Inferior parietal cortex (tissue), 1 donor: ENCODE measurements around the gene CDK5R1.

ENCODE experiments used
- DNase-seq: peaks from one replicate; pipeline ENCODE4 v3.0.0-alpha.2; 2016; ENCODE audit errors: extremely low spot score

CDK5R1 gene

DNA sequence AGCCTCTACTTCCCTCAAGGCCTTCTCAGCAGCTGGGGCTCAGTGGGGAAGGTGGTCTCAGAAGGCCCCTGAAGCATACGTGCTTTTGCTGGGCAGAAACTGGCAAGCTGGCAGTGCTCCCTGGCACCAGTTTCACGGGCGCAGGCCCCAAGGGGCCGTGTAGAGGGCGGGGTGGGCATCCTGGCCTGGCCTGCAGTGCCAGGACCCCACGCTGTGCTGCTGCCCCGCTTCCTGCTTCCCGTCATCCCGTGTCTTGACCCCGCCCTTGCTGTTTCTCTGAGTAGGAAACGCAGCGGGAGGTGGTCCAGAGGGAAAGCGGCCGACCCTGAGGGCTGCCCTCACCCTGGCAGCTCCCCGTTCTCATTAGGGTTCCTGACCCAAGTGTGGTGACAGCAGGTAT lies 6.8 kb downstream of the CDK5R1 start:
- DNase-seq = no peak

DNA sequence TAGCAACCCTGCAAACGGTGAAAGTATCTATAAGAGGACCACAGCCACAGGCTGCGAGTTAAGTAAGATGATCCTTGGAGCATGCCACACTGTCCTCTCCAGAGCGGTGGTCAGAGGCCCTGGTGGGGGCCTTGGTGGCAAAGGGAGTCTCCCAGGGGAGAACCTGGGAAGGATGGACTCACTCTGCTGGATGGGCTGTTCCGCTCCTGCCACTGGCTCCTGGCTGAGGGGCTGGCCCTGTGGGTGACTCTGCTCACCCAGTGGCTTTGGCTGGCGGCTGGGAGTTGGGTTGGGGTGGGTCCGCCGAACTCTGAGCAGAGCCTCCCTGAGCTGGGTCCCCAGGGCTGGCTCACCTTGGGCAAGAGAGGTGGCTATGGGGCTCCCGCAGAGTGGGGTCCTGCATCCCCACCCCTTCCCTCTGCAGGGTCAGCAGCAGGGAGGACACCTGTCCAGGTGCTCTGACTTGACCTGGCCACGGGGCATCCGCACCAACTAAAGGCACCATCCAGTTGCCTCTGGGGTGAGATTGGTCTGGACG lies 7.3 kb downstream of the CDK5R1 start:
- no peak for DNase-seq

DNA sequence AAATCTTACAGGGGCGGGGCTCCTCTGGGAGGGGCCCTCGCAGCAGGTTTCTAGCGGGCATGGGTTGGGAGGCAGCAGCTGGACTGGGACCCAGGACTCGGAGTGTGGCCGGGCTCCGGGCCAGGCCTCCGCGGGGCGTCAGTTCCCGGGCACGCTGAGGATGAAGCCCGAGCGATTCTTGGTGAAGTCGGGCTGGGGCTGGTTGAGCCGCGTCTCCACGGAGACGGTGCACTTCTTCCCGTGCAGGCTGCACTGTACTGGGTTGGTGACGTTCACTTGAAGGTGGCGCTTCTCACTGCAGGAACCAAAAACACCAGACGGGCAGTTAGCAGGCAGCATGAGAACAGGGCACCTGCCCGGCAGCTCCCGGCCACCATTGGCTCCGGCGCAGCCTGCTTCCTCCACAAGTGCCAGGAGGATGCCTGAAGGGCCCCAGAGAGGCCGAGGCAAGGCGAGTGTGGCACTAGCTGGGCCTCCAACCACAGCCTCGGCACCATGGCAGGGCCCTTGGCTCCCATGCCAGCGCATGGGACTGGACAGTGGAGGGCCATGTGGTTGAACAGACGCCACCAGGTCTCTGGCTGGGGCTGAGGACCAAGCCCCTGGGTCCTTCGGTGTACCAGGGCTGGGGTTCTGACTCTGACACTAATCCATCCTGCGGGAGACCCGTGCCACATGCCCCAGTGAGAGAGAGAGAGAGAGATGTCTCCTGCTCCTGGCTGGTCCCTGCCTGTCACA lies 8.0 kb downstream of the CDK5R1 start:
- no peak for DNase-seq

DNA sequence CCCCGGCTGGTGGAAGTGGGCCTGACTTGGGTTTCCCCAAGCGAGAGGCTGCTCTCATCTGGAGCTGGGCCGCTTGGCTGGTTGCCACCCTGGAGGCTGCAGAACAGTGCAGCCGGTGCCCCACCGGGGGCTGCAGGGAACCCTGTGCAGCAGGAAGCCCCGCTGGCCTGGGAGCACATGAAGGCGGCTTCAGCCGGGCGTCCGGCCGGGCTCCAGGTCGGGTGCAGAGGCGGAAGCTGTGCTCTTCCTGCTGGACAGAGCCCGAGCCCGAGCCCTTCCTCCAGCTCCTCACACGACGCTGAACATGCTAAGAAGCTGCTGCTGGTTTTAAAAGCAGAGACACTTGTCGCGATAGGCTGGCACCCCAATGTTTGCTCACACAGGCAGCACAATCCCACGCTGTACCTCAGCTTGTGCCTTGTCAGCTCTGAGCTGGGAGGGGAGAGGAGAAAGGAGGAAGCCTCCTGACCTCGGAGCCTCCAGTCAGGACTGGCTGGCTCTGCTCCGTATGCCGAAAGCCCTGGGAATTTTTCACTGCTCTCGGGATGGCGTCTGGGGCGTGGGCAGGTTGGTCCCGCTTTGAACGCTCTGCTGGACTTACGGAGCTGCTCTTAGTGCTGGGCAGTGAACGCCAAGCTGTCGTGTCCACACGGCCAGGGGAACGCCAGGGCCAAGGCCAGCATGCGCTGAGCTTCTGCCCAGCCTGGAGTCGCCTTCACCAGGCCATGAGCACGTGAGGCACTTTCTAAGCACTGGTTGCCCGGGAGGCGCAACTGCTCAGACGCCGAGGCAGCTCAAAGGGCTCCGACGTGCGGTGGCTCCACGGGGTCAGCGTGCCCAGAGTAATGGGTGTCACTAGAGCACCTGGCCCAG lies 8.8 kb downstream of the CDK5R1 start:
- DNase-seq = no peak

DNA sequence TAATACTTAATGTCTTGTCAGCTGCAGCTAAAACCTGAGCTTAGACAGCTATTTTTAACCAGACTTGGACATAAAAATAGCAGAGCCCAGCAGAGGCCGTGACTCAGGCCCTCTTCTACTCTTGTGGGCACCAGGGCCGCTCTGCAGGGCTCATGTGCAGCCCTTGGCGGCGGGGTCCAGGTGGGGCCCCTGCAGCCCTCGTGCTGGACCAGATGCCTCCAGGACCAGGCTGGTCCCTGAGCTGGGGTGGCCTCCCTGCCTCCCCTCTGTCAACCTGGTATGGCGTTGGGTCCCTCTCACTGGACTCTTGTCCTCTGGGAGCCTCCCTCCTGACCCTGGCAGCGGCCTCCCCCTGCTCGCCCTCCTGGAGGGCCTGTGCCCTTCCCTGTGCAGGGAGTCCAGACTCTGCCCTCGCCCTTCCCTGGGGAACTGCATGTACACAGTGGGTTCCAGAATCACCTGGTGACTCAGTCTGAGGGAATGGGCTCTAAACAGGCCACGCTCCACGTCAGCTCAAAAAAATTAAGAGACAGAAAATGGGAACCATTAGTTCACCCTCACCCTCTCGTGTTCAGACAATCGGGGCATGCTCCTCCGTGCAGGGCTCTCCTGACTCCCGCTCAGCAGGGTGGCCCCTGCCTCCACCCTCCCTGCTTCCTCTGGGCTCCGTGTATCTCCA lies 9.7 kb downstream of the CDK5R1 start:
- DNase-seq = no peak

DNA sequence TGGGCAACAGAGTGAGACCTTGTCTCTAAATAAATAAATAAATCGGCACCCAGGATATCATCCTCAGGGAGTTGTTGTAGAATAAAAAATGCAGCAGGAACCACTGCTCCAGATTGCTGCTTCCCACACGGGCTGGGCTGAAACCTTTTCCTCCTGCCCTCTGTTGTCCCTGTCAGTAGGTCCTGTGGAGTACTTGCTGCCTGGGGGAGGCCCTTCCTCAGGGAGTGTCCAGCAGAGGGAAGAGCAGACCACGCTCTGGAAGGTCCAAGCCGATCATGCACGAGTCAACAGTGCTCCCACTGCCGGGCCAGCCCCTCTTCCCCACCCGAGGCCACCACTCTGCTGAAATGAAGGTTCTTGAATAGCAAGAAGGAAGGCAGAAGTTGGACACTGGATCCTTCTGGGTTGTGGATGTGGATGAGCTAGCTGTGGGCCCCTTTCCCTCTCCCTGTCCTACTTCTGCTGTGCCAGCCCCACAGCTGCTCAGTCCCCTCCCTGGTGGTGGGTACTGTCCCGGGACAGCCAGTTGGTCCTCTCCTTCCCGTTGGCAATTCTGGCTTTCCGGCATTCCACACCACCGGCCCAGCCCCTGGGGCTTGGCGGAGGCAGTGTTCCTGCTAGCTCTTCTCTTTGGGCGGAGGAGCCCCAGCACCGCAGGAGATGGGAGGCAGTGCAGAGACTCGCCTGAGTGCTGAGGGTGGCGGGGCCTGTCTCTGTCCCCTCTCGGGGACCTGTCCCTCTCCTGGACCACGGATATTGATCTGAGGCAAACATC lies 10.8 kb downstream of the CDK5R1 start:
- no peak for DNase-seq

DNA sequence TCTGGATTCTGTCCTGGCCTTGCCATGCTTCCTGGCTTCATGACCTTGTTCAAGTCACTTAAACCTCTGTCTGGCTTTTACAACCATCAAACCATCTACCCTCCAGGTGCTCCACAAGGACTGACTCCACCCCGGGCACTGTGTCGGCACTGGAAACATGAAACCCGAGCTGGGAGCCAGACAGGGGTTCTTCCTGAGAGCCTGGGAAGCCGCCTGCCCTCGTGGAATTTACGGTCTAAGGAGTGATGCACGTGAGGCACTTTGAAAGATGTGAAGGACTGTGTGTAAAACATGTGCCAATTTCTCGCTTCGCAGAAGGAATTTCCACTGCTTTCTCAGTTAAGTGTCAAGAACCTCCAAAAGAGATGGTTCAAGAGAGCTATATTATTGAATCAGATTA lies 11.6 kb downstream of the CDK5R1 start:
- DNase-seq = no peak

DNA sequence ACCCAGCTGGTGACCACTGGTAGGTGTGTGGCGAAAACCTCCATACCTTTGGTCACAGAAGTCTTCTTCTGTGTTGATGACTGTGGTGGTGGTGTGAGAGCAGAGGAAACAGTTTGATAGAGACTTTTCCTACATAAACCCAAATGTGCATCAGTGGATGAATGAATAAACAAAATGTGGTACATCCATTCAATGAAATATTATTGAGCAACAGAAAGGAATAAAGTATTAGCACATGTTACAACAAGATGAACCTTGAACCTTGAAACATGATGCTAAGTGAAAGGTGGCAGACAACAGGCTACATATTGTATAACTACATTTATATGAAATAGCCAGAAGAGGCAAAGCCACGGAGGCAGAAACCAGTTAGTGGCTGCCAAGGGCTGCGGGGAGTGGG lies 15.2 kb downstream of the CDK5R1 start:
- DNase-seq = no peak

DNA sequence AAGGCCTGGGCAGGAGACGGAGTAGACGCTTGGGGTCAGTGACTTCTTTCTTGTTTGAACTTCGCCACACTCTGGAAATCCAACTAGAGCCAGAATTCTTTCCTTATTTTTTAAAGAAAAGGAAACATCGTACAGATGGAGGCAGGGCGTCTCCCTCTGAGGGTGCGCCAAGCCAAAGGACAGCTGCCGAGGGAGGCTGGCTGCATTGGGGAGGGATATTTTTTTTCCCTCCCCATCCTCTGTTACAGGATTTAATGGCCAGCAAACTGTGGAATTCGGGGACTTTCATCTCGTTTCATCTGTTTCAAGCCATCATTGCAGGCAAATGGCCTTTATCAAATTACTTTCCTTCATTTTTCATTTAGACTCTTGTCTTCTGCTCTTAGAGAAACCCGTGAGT lies 15.9 kb downstream of the CDK5R1 start:
- no peak for DNase-seq

DNA sequence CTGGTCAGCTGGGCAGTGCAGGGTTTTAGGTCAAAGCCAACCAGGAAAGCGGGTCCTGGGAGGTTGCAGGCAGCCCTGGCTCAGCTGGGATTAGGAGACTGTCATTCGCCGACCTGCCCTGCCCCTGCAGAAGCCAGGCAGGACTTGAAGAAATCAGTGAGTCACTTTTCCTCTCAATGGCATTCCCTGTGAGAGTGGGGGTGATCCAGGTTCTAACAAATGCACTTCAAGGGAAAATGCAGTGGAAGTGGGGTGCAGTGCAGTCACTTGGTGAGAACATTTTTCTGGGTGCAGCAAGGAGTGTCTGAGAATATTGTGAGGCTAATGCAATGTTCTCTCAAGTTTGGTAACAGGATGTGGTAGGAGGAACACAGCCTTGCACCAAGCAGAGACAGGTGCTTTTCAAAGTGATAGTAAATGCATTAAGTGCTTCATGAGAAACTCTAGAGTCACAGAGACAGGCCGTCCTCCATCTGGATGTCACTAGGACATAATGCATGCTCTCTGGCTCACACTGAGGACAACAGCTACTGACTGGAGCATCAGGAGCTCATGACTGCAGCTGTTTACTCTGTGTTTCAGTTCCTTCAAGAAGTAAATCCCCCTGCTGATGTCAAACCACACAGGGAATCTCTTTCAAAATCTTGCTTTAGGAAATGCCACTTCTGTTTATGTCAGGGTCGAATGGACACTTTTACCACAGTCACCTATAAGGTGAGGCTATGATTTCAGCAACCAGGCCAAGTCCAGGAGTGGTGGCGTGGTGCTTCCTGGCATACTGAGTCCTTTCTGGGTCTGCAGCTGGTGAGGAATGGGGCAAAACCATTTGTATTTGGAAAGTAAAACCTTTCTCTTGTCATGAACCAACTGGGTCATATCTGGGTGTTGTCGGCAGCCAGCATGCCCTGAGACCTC lies 16.7 kb downstream of the CDK5R1 start:
- no peak for DNase-seq

DNA sequence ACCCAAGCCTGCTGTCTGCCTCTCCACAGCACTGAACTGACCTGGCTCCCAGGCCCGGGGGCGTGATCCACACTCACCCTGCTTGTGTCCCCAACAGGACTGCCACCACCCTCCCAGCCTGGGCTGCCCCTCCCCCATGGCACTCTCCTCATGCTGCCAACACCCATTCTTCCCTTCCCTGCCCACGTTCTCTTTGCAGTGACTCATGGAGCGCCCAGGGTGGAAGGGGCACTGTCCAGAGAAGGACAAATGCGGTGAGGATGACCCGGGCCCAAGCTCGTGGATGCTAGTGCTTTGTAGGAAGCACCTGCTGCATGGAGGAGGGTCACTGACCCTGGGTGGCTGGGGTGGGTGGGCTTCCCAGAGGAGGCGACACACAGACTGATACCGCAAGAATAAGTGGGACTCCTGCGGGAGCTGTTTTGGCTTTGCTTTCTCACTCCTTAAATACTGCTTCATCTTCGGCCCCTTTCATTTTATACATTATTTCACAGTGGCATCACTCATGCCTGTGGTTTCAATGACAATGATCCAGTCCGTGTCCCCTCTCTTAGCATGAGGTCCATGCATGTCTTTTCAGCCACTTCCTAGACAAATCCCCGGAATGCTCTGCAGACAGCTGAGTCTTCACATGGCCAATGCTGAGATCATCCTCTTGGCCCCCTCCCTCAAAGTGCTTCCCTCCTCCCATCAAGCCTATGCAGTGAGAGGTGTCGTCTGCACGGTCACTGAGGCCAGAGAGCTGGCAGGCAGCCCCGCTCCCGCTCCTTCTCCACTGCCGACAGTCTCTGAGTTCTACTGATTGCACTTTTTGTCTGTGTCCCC lies 17.6 kb downstream of the CDK5R1 start:
- no peak for DNase-seq

DNA sequence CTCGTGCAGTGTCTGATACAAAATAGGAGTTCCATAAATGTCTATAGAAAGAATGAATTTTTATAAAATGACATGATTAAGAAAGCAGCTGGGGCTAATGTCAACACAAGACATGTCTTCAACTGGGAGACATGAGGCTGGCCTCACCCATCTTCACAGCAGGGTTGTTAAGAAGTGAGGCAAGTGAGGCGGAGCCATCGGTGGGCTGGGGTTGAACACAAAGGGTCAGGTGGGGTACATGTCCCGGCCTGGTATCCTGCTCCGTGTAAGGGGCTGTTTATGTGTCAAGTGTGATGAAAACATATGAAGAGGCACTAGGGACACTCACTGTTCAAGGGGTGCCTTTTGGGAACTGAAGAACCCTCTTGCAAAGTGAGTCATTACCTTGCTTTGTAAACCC lies 22.1 kb downstream of the CDK5R1 start:
- no peak for DNase-seq

DNA sequence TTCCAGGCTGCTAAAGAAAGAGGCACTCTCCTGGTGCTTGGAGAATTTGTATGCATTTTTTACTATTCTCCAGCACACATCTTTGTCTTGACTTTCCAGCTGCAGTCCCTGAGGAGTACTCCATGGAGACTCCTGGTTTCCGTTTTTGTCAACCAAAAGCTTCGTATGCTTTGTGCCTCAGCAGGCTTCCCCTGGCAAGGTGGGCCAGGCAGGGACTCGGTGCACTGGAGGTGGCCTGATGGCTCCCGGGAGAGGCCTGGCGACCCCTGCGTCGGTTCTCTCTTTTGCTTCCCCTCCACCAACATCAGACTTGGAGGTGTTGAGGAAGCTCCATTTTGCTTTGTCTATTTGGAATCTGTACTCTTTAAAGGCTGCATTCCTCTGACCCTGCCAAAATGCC lies 23.7 kb downstream of the CDK5R1 start:
- no peak for DNase-seq

DNA sequence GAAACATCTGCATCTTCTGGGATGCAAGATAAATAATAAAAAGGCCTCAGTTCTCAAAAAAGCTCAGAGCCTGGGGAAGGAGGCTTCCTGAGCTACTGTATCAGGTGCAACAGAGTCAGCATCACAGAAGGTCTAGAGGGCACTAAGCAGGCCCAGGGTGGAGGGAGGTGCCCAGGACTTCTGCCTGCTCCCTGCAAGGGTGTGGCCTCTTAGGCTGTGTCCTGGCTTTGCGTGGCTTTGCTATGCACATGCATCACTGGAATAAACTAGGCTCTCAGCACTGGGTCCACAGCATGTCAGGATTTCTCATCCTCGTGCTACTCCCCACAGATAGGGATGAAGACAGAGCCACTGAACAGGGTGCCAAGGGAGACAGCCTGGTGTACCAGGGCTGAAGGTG lies 25.5 kb downstream of the CDK5R1 start:
- DNase-seq = no peak

DNA sequence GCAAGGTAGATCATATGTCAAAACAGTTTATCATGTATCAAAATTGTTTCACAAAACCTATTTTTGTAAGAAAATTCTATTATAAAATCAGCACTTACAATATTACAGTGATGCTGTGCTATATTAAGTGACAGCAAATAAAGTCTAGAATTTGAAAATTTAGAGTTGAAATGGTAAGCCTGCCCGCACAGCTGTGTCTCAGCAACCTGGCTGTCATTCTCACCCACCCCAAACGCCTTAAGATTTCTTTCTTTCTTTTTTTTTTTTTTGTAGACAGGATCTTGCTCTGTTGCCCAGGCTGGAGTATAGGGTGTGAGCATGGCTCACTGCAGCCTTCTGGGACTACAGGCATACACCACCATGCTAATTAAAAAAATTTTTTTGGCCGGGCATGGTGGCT lies 26.8 kb downstream of the CDK5R1 start:
- no peak for DNase-seq

DNA sequence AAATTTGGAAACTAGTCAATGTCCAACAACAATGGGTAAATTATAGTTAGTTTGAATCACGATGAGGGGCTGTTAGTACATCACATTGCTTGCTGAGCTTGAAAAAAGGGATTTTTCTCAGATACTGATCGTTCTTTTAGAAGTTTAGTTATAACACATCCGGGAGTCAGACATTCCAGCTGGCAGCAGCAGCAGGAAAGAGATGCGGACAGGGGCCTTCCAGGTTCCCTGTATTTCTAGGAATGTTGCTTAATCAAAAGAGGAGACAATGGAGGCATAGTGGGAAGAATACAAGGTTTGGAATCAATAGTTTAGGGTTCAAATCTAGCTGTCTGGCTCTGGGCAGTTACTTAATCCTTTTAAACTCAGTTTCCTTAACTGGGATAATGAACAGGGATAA lies 27.8 kb downstream of the CDK5R1 start:
- DNase-seq = peak; percentile 23

DNA sequence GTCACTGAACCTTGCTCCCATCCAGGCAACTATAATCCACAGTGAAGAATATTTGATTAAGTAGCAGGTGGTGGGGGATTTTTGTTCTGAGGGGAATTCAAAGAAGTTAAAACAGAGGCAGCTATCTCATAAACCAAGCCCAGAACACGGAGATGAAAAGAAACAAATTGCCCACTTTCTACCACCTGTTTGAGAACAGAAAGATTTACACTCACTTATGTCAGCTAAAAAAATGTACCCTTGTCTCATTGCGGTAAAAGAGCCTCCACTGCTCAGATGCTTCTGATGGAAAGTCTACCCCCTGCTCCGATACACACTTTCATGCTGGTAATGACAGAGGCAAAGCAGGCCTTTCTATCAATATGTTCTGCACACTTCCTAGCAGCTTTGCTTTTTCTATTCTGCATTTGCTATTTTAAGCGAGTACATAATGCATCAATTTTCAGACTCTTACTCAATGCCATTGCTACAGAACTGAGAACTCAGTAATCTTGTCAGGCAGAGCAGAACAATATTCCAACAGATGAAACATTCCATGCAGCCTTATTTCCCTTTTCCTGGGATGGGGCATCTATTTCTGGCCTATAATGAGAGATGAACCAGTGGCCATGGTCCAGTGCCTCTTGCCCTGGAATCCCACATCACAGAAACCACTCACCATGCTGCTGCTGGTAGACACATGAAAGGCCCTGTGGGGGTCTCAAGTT lies 29.0 kb downstream of the CDK5R1 start:
- peak; percentile 59 for DNase-seq

DNA sequence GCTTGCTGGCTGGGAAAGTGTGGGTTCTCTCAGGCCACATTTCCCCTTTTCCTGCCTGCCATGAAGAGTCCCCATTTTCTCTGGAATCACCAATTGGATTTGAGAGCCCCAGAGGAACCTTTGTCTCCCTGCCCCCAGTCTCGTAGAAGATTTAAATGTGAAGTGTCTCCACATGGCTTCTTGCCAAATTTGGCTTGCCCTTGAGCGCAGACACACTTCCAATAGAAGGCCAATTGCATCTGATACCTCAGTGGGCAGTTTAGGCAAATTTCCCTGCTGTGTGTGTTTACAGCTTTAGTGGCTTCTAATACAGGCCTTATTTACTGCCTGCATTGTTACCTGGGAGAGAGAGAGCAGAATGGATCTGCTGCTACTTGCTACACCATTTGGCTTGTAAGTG lies 29.7 kb downstream of the CDK5R1 start:
- no peak for DNase-seq
